WTC11 (cell line): ENCODE measurements around the gene CARD11. TPM values are rescaled to one million over a fixed set of nuclear protein-coding genes. Genes with fewer than 3 reads are reported as not detected.

Experiments used
- ATF6 ChIP-seq: sonication (generic); formaldehyde crosslinking; IDR thresholded peaks from 2 replicates; pipeline ENCODE4 v1.8.1; 2023; ENCODE audit warnings: mild to moderate bottlenecking, missing genetic modification reagents
- ETV6 ChIP-seq: sonication (generic); formaldehyde crosslinking; IDR thresholded peaks from 2 replicates; pipeline ENCODE4 v1.8.1; 2022; ENCODE audit warnings: mild to moderate bottlenecking, missing genetic modification reagents
- FOXJ3 ChIP-seq: sonication (generic); formaldehyde crosslinking; IDR thresholded peaks from 2 replicates; pipeline ENCODE4 v1.9.0; 2021; ENCODE audit warnings: missing genetic modification reagents, mild to moderate bottlenecking, borderline replicate concordance
- GRHL2 ChIP-seq: fragments of 250-450 bp; sonication (Bioruptor Pico); IDR thresholded peaks from 2 replicates; pipeline ENCODE4 v1.8.0; 2022; ENCODE audit warnings: mild to moderate bottlenecking, moderate library complexity; ENCODE audit not compliant: insufficient replicate concordance, severe bottlenecking
- GTF2I ChIP-seq: fragments of 250-450 bp; sonication (Bioruptor Pico); conservative IDR thresholded peaks from 2 replicates; pipeline ENCODE4 v1.4.0; 2021; ENCODE audit warnings: mild to moderate bottlenecking
- HMGXB4 ChIP-seq: sonication (generic); formaldehyde crosslinking; IDR thresholded peaks from 2 replicates; pipeline ENCODE4 v1.8.1; 2023; ENCODE audit warnings: mild to moderate bottlenecking, moderate library complexity, missing genetic modification reagents
- MYBL2 ChIP-seq: sonication (generic); formaldehyde crosslinking; IDR thresholded peaks from 2 replicates; pipeline ENCODE4 v1.8.1; 2023; ENCODE audit warnings: mild to moderate bottlenecking, moderate library complexity, missing genetic modification reagents
- NR3C1 ChIP-seq: sonication (generic); formaldehyde crosslinking; conservative IDR thresholded peaks from 2 replicates; pipeline ENCODE4 v1.8.1; 2023; ENCODE audit warnings: low read depth, mild to moderate bottlenecking, missing genetic modification reagents
- SMAD3 ChIP-seq: sonication (generic); formaldehyde crosslinking; IDR thresholded peaks from 2 replicates; pipeline ENCODE4 v1.8.0; 2022; ENCODE audit warnings: missing genetic modification reagents, mild to moderate bottlenecking, borderline replicate concordance
- TEAD1 ChIP-seq: sonication (generic); formaldehyde crosslinking; IDR thresholded peaks from 2 replicates; pipeline ENCODE4 v1.8.0; 2022; ENCODE audit warnings: mild to moderate bottlenecking, missing genetic modification reagents
- ZNF416 ChIP-seq: fragments of 250-450 bp; sonication (Bioruptor Pico); IDR thresholded peaks from 2 replicates; pipeline ENCODE4 v1.9.0; 2021; ENCODE audit warnings: mild to moderate bottlenecking, inconsistent platforms
- ZNF423 ChIP-seq: fragments of 250-450 bp; sonication (Bioruptor Pico); IDR thresholded peaks from 2 replicates; pipeline ENCODE4 v2.1.2; 2022; ENCODE audit warnings: mild to moderate bottlenecking, moderate library complexity
- total RNA-seq: library from RNA; stranded (reverse); gene quantifications from 3 replicates; pipeline ENCODE4 v1.2.3, GENCODE V29; 2021
- TF ChIP-seq, protein P1 (sequence below): fragments of 250-450 bp; sonication (Bioruptor Pico); IDR thresholded peaks from 2 replicates; pipeline ENCODE4 v1.9.0; 2021; ENCODE audit warnings: mild to moderate bottlenecking, borderline replicate concordance
- TF ChIP-seq, protein P2 (sequence below): fragments of 250-450 bp; sonication (Bioruptor Pico); IDR thresholded peaks from 2 replicates; pipeline ENCODE4 v1.9.0; 2021; ENCODE audit warnings: moderate library complexity, mild to moderate bottlenecking, inconsistent platforms, borderline replicate concordance
- TF ChIP-seq, protein P3 (sequence below): fragments of 250-450 bp; sonication (Bioruptor Pico); IDR thresholded peaks from 2 replicates; pipeline ENCODE4 v1.9.0; 2021; ENCODE audit warnings: mild to moderate bottlenecking
- TF ChIP-seq, protein P4 (sequence below): sonication (generic); formaldehyde crosslinking; IDR thresholded peaks from 2 replicates; pipeline ENCODE4 v1.8.1; 2023; ENCODE audit warnings: mild to moderate bottlenecking, missing genetic modification reagents, moderate library complexity
- TF ChIP-seq, protein P5 (sequence below): sonication (generic); formaldehyde crosslinking; IDR thresholded peaks from 2 replicates; pipeline ENCODE4 v1.8.1; 2023; ENCODE audit warnings: mild to moderate bottlenecking, missing genetic modification reagents, borderline replicate concordance
- TF ChIP-seq, protein P6 (sequence below): sonication (generic); formaldehyde crosslinking; IDR thresholded peaks from 2 replicates; pipeline ENCODE4 v1.8.0; 2022; ENCODE audit warnings: mild to moderate bottlenecking, missing genetic modification reagents

CARD11 gene
- total RNA-seq, 1 experiment from 2014 or later = 40.8 TPM

DNA sequence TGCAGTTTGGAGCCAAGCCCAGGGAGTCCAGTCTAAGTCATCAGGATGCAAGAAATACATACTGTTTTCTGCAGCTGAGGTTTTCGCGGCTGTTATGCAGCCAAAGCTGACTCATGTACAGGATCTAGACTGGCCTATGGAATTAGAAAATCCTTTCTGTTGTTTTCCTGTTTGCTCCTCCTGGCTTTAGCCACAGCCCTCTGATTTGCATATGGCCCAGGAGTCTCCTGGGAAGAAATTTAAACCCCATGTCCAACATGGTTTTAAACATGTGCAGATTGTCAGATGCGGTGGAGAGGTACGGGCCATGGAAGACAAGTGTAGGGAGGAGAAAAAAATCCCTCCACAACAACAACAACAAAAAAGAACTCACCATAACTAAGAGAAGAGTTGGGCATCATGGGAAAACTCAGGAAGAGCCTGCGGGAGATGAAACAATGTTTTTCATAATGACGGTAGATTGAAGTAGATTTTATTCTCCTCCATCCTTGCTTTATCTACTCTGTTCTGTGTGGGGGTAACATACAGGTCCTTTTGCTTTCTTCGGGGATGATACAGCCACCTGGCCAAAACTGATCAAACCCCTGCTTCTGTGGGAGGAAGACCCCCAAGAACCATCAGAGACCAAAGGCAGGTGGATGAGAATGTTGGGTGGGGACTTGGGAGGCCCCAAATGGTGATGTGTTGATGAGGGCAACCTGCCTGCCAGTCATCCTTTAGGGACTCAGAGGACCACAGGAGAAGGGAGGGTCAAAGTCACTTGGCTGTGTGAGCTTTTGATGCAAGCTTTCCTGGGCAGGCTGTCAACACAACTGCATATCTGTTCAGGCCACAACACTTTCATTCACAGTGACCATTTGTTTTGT lies 169.7 kb downstream of the CARD11 start (continued):
- TF ChIP-seq ZNF416 (CRISPR knock-in tag) (peak; percentile 97), GTF2I (CRISPR knock-in tag) (no peak), ETV6 (CRISPR knock-in tag) (peak; percentile 82; the same call in 1 of the 2 replicates), GRHL2 (CRISPR knock-in tag) (no peak), TEAD1 (CRISPR knock-in tag) (peak; percentile 93), FOXJ3 (CRISPR knock-in tag) (no peak), SMAD3 (0 out of 2 replicates have a peak, but pooled peaks have one; percentile 58), ZNF423 (CRISPR knock-in tag) (peak; percentile 70; the same call in 1 of the 2 replicates), HMGXB4 (CRISPR knock-in tag) (no peak), MYBL2 (CRISPR knock-in tag) (no peak; the same call in 1 of the 2 replicates), NR3C1 (CRISPR knock-in tag) (0 out of 2 replicates have a peak, but pooled peaks have one; percentile 66), ATF6 (CRISPR knock-in tag) (no peak)
- TF ChIP-seq, protein P1, sequence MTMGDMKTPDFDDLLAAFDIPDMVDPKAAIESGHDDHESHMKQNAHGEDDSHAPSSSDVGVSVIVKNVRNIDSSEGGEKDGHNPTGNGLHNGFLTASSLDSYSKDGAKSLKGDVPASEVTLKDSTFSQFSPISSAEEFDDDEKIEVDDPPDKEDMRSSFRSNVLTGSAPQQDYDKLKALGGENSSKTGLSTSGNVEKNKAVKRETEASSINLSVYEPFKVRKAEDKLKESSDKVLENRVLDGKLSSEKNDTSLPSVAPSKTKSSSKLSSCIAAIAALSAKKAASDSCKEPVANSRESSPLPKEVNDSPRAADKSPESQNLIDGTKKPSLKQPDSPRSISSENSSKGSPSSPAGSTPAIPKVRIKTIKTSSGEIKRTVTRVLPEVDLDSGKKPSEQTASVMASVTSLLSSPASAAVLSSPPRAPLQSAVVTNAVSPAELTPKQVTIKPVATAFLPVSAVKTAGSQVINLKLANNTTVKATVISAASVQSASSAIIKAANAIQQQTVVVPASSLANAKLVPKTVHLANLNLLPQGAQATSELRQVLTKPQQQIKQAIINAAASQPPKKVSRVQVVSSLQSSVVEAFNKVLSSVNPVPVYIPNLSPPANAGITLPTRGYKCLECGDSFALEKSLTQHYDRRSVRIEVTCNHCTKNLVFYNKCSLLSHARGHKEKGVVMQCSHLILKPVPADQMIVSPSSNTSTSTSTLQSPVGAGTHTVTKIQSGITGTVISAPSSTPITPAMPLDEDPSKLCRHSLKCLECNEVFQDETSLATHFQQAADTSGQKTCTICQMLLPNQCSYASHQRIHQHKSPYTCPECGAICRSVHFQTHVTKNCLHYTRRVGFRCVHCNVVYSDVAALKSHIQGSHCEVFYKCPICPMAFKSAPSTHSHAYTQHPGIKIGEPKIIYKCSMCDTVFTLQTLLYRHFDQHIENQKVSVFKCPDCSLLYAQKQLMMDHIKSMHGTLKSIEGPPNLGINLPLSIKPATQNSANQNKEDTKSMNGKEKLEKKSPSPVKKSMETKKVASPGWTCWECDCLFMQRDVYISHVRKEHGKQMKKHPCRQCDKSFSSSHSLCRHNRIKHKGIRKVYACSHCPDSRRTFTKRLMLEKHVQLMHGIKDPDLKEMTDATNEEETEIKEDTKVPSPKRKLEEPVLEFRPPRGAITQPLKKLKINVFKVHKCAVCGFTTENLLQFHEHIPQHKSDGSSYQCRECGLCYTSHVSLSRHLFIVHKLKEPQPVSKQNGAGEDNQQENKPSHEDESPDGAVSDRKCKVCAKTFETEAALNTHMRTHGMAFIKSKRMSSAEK = peak; percentile 98
- TF ChIP-seq, protein P2, sequence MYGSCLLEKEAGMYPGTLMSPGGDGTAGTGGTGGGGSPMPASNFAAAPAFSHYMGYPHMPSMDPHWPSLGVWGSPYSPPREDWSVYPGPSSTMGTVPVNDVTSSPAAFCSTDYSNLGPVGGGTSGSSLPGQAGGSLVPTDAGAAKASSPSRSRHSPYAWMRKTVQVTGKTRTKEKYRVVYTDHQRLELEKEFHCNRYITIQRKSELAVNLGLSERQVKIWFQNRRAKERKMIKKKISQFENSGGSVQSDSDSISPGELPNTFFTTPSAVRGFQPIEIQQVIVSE (CRISPR knock-in tag) = no peak
- TF ChIP-seq, protein P3, sequence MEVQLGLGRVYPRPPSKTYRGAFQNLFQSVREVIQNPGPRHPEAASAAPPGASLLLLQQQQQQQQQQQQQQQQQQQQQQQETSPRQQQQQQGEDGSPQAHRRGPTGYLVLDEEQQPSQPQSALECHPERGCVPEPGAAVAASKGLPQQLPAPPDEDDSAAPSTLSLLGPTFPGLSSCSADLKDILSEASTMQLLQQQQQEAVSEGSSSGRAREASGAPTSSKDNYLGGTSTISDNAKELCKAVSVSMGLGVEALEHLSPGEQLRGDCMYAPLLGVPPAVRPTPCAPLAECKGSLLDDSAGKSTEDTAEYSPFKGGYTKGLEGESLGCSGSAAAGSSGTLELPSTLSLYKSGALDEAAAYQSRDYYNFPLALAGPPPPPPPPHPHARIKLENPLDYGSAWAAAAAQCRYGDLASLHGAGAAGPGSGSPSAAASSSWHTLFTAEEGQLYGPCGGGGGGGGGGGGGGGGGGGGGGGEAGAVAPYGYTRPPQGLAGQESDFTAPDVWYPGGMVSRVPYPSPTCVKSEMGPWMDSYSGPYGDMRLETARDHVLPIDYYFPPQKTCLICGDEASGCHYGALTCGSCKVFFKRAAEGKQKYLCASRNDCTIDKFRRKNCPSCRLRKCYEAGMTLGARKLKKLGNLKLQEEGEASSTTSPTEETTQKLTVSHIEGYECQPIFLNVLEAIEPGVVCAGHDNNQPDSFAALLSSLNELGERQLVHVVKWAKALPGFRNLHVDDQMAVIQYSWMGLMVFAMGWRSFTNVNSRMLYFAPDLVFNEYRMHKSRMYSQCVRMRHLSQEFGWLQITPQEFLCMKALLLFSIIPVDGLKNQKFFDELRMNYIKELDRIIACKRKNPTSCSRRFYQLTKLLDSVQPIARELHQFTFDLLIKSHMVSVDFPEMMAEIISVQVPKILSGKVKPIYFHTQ (CRISPR knock-in tag) = peak; percentile 99
- TF ChIP-seq, protein P4, sequence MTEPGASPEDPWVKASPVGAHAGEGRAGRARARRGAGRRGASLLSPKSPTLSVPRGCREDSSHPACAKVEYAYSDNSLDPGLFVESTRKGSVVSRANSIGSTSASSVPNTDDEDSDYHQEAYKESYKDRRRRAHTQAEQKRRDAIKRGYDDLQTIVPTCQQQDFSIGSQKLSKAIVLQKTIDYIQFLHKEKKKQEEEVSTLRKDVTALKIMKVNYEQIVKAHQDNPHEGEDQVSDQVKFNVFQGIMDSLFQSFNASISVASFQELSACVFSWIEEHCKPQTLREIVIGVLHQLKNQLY = peak; percentile 94
- TF ChIP-seq, protein P5, sequence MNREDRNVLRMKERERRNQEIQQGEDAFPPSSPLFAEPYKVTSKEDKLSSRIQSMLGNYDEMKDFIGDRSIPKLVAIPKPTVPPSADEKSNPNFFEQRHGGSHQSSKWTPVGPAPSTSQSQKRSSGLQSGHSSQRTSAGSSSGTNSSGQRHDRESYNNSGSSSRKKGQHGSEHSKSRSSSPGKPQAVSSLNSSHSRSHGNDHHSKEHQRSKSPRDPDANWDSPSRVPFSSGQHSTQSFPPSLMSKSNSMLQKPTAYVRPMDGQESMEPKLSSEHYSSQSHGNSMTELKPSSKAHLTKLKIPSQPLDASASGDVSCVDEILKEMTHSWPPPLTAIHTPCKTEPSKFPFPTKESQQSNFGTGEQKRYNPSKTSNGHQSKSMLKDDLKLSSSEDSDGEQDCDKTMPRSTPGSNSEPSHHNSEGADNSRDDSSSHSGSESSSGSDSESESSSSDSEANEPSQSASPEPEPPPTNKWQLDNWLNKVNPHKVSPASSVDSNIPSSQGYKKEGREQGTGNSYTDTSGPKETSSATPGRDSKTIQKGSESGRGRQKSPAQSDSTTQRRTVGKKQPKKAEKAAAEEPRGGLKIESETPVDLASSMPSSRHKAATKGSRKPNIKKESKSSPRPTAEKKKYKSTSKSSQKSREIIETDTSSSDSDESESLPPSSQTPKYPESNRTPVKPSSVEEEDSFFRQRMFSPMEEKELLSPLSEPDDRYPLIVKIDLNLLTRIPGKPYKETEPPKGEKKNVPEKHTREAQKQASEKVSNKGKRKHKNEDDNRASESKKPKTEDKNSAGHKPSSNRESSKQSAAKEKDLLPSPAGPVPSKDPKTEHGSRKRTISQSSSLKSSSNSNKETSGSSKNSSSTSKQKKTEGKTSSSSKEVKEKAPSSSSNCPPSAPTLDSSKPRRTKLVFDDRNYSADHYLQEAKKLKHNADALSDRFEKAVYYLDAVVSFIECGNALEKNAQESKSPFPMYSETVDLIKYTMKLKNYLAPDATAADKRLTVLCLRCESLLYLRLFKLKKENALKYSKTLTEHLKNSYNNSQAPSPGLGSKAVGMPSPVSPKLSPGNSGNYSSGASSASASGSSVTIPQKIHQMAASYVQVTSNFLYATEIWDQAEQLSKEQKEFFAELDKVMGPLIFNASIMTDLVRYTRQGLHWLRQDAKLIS (CRISPR knock-in tag) = 0 out of 2 replicates have a peak, but pooled peaks have one; percentile 33
- TF ChIP-seq, protein P6, sequence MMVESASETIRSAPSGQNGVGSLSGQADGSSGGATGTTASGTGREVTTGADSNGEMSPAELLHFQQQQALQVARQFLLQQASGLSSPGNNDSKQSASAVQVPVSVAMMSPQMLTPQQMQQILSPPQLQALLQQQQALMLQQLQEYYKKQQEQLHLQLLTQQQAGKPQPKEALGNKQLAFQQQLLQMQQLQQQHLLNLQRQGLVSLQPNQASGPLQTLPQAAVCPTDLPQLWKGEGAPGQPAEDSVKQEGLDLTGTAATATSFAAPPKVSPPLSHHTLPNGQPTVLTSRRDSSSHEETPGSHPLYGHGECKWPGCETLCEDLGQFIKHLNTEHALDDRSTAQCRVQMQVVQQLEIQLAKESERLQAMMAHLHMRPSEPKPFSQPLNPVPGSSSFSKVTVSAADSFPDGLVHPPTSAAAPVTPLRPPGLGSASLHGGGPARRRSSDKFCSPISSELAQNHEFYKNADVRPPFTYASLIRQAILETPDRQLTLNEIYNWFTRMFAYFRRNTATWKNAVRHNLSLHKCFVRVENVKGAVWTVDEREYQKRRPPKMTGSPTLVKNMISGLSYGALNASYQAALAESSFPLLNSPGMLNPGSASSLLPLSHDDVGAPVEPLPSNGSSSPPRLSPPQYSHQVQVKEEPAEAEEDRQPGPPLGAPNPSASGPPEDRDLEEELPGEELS (CRISPR knock-in tag) = no peak
